A673 (cell line): ENCODE measurements around the gene MRPL34. TPM values are rescaled to one million over a fixed set of nuclear protein-coding genes. Genes with fewer than 3 reads are reported as not detected.

Experiments
- BruUV-seq: library from RNA; stranded (reverse); fragments of 400-500 nt; replicated peaks from 2 replicates; lab custom pipeline; 2021; lab: Mats Ljungman, UMichigan
- CTCF ChIA-PET: fragments of 300-600 bp; sonication (Branson Sonifier 250); formaldehyde crosslinking; loops from one replicate; lab custom pipeline; 2022; ENCODE audit warnings: antibody characterized with exemption; lab: Charles Lee
- POLR2A ChIA-PET: fragments of 300-600 bp; sonication (Branson Sonifier 250); formaldehyde crosslinking; loops from one replicate; lab custom pipeline; 2022; ENCODE audit warnings: antibody characterized with exemption; ENCODE audit not compliant: low non-redundant PET; lab: Charles Lee
- DNase-seq: peaks from one replicate; pipeline ENCODE4 v3.0.0-alpha.2; 2015; ENCODE audit warnings: low spot score
- H3K27ac ChIP-seq: fragments of 200-600 bp; sonication (generic); 2 replicates; pipeline ENCODE4 v1.5.1; 2016; ENCODE audit warnings: mixed run types, low read depth, mild to moderate bottlenecking, mixed read lengths, antibody characterized with exemption, low read length; ENCODE audit not compliant: poor library complexity, severe bottlenecking
- H3K27me3 ChIP-seq: fragments of 200-600 bp; sonication (generic); replicated peaks from 2 replicates; pipeline ENCODE4 v1.6.1; 2017; ENCODE audit warnings: mixed run types, low read depth, mild to moderate bottlenecking, mixed read lengths, antibody characterized with exemption, low read length; ENCODE audit not compliant: insufficient read depth, poor library complexity
- H3K36me3 ChIP-seq: fragments of 200-600 bp; sonication (generic); 2 replicates; pipeline ENCODE4 v1.6.1; 2016; ENCODE audit warnings: mixed run types, mild to moderate bottlenecking, mixed read lengths, antibody characterized with exemption, low read length; ENCODE audit not compliant: insufficient read depth, poor library complexity, severe bottlenecking
- H3K4me1 ChIP-seq: fragments of 200-600 bp; sonication (generic); 2 replicates; pipeline ENCODE4 v1.6.1; 2017; ENCODE audit warnings: mixed run types, mild to moderate bottlenecking, mixed read lengths, antibody characterized with exemption, low read length; ENCODE audit not compliant: insufficient read depth, poor library complexity, severe bottlenecking
- H3K4me3 ChIP-seq: fragments of 200-600 bp; sonication (generic); 2 replicates; pipeline ENCODE4 v1.5.1; 2016; ENCODE audit warnings: low read depth, mixed run types, mild to moderate bottlenecking, mixed read lengths, low read length; ENCODE audit not compliant: poor library complexity, severe bottlenecking
- H3K9me3 ChIP-seq: fragments of 200-600 bp; sonication (generic); 2 replicates; pipeline ENCODE4 v1.6.1; 2016; ENCODE audit warnings: mixed run types, low read depth, mild to moderate bottlenecking, mixed read lengths, antibody characterized with exemption, low read length; ENCODE audit not compliant: poor library complexity, severe bottlenecking
- CTCF ChIP-seq: fragments of 300-800, 200-600 bp; sonication (generic); conservative IDR thresholded peaks from 2 replicates; pipeline ENCODE4 v1.5.1; 2017; ENCODE audit warnings: low read depth, mild to moderate bottlenecking, antibody characterized with exemption, low read length, moderate library complexity, mixed read lengths
- EZH2 ChIP-seq: fragments of 200-600 bp; sonication (generic); IDR thresholded peaks from 2 replicates; pipeline ENCODE4 v1.6.1; 2017; ENCODE audit warnings: borderline replicate concordance, low read depth, mild to moderate bottlenecking, mixed read lengths, antibody characterized with exemption, low read length; ENCODE audit not compliant: poor library complexity, severe bottlenecking
- intact Hi-C: fragments of 100-400 bp; cut with micrococcal nuclease; formaldehyde crosslinking; loops from one replicate; pipeline ENCODE4 v1.10.0; 2022; ENCODE audit not compliant: unreplicated experiment
- total RNA-seq: library from RNA; stranded (reverse); gene quantifications from 2 replicates; pipeline ENCODE4 v1.2.3, GENCODE V29; 2021

Gene MRPL34
- total RNA-seq, 1 experiment from 2014 or later: 91.8 TPM

- Histone ChIP-seq H3K27me3 (no peaks in the 10 kb centered on the region), H3K36me3 (peaks cover 11% of the 10 kb centered on the region), H3K4me1 (no peaks in the 10 kb centered on the region), H3K4me3 (no peak overlapping the region), H3K9me3 (no peaks in the 10 kb centered on the region), H3K27ac (no peak overlapping the region)
- BruUV-seq: no TSS peak
- DNase-seq: no peak
- intact Hi-C loops: no loop called here
- CTCF ChIA-PET: interaction anchor here (0.5 kb wide), 1 partner anchor 95 kb away, joined by 6 read pairs; no protein-coding TSS in a partner anchor
- POLR2A ChIA-PET: no interaction called here
- TF ChIP-seq CTCF (no peak), EZH2 (no peak)
Measured at GRCh38 chr19:17321655-17322489, 16.2 kb downstream of the MRPL34 start.

- H3K36me3 ChIP-seq: peaks cover 17% of the 10 kb centered on the region
- no peak overlapping the region for H3K4me3 ChIP-seq
- H3K4me1 ChIP-seq: no peaks in the 10 kb centered on the region
- TF ChIP-seq CTCF (no peak), EZH2 (no peak)
- BruUV-seq: no TSS peak
- H3K27me3 ChIP-seq: no peaks in the 10 kb centered on the region
- POLR2A ChIA-PET: no interaction called here
- H3K9me3 ChIP-seq: no peaks in the 10 kb centered on the region
- H3K27ac ChIP-seq: peak overlapping the region; percentile 50
- no peak for DNase-seq
- CTCF ChIA-PET: interaction anchor here (0.5 kb wide), 1 partner anchor 94 kb away, joined by 6 read pairs; no protein-coding TSS in a partner anchor
- intact Hi-C loops: no loop called here
Measured at GRCh38 chr19:17322854-17323253, 17.2 kb downstream of the MRPL34 start.

- no peaks in the 10 kb centered on the region for H3K27me3 ChIP-seq
- H3K4me3 ChIP-seq: no peak overlapping the region
- CTCF ChIA-PET: no interaction called here
- no peak for TF ChIP-seq EZH2
- no peak for TF ChIP-seq CTCF
- BruUV-seq: no TSS peak
- H3K36me3 ChIP-seq: peaks cover 20% of the 10 kb centered on the region
- intact Hi-C loops: no loop called here
- H3K9me3 ChIP-seq: no peaks in the 10 kb centered on the region
- DNase-seq: no peak
- peak overlapping the region; percentile 50 for H3K27ac ChIP-seq
- no peaks in the 10 kb centered on the region for H3K4me1 ChIP-seq
- POLR2A ChIA-PET: no interaction called here
Measured at GRCh38 chr19:17323300-17323963, 17.8 kb downstream of the MRPL34 start.
